Right kidney (tissue), 1 donor: ENCODE measurements around the gene SET.
A peak's percentile ranks its signal among the peaks of the same experiment; 100 is the strongest.

Source experiments
- DNase-seq: peaks from one replicate; pipeline ENCODE4 v3.0.0-alpha.2; 2016

The SET gene

GRCh38 chr9:128706671-128707381 is 17.8 kb downstream of the SET start:
- no peak for DNase-seq

- DNase-seq: no peak
These were observed 18.4 kb downstream of the SET start for GRCh38 chr9:128707446-128707845.

GRCh38 chr9:128712451-128713410 is 23.7 kb downstream of the SET start:
- DNase-seq: no peak

GRCh38 chr9:128713411-128713780 is 24.4 kb downstream of the SET start:
- DNase-seq: no peak

- DNase-seq: no peak
These were observed 25.0 kb downstream of the SET start for GRCh38 chr9:128713941-128714573.

GRCh38 chr9:128714586-128715435 is 25.8 kb downstream of the SET start:
- DNase-seq: no peak

- no peak for DNase-seq
These were observed 26.4 kb downstream of the SET start for GRCh38 chr9:128715436-128715750.

- no peak for DNase-seq
These were observed 27.7 kb downstream of the SET start for GRCh38 chr9:128716581-128717254.

- DNase-seq: no peak
These were observed 29.0 kb downstream of the SET start for GRCh38 chr9:128718047-128718446.

GRCh38 chr9:128718475-128718874 is 29.5 kb downstream of the SET start:
- no peak for DNase-seq

- no peak for DNase-seq
These were observed 31.0 kb downstream of the SET start for GRCh38 chr9:128719919-128720605.

- no peak for DNase-seq
These were observed 31.9 kb downstream of the SET start for GRCh38 chr9:128720841-128721486.

GRCh38 chr9:128721487-128722010 is 32.5 kb downstream of the SET start:
- DNase-seq: no peak

- DNase-seq: no peak
These were observed 33.6 kb downstream of the SET start for GRCh38 chr9:128722380-128723351.

GRCh38 chr9:128723352-128723865 is 34.4 kb downstream of the SET start:
- no peak for DNase-seq

GRCh38 chr9:128723866-128724743 is 35.1 kb downstream of the SET start, which contains the start of gene ZDHHC12:
TSS of gene ZDHHC12 (minus strand) at chr9:128724127. CDS start at chr9:128724093, 34 bp downstream.
- peak; percentile 87 for DNase-seq

GRCh38 chr9:128724744-128725211 is 35.8 kb downstream of the SET start:
- no peak for DNase-seq
